ENCODE data around the gene DDR2.
A peak's percentile ranks its signal among the peaks of the same experiment; 100 is the strongest.
"Not testable (repeated sequence)": the region's sequence is repeated elsewhere in the genome, so short reads cannot be mapped to it uniquely, and the experiment has no call there.

GRCh38 chr1:162799995-162800830 is 167.9 kb downstream of the DDR2 start:
- TF ChIP-seq CTCF (conservative IDR thresholded peaks at IDR 0.05; ENCODE audit: low read depth, low read length): peak; percentile 73
- not testable (repeated sequence) for TF ChIP-seq EZH2phosphoT487 (IDR thresholded peaks at IDR 0.05; ENCODE audit: borderline replicate concordance, low read length)

Measured in PC-3 (cell line).